GM18858 (cell line): Measurements from ENCODE around the gene GHRHR.

Experiments
- ATAC-seq: cut with Tn5 transposase; IDR thresholded peaks from one replicate; pipeline ENCODE4 v1.9.1; 2021; ENCODE audit not compliant: unreplicated experiment

GHRHR gene

DNA sequence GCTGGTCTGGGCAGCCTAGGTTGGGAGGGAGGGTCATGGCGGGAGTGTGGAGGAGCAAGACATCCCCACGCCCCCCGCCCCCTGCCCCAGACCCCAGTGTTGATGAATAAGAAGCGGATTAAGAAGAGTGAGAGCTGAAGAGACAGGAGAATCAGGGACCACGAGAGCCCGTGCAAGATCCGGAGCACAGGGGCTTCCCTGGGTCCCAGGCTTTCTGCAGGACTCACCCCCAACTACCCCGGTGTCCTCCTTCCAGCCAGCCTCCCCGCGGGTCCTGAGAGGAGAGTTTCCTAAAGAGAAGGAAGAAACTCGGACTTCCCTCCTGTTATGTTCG is 20.1 kb downstream of the GHRHR start:
- ATAC-seq = no peak

- ATAC-seq = no peak
These were observed 20.8 kb downstream of the GHRHR start for GRCh38 chr7:30984359-30985107.

DNA sequence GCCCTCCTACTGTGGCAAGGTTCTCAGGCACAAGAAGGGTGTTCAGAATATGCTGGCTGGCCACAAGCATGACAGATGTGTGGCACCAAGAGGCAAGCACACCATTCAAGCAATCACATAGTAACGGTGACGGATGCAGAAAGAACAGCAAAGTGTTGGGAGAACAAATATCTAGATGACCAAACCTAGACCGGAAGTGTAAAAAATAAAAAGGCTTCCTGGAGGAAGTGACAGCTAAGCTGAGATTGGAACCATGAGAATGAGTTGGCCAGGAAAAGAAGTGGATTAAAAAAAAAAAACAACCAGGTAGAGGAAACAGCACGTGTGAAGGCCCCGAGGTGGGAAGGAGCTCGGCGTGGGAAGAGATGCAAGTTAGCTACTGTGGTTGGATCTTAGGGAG is 22.0 kb downstream of the GHRHR start:
- no peak for ATAC-seq

DNA sequence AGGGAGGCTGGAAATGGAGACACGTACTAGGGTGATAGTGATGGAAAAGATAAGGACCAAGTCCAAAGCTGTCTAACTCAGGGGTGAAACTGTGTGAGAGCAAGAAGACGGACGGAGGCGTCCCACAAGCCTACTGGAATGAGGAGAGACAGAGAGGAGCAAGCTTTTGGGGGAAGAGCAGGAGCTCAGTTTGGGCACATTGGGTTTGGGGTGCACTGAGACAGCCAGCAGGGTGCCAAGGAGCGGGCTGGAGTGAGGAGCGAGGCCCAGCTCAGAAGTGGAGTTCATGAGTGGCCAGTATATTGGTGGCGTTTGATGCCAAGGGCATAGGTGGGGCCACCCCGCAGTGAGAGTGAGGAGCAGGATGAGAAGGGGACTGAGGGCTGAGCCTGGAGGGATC is 22.6 kb downstream of the GHRHR start:
- ATAC-seq = no peak

GRCh38 chr7:30986738-30987137 is 23.0 kb downstream of the GHRHR start:
- no peak for ATAC-seq

GRCh38 chr7:30987178-30987577 is 23.4 kb downstream of the GHRHR start:
- no peak for ATAC-seq

GRCh38 chr7:30987936-30988335 is 24.2 kb downstream of the GHRHR start:
- no peak for ATAC-seq

DNA sequence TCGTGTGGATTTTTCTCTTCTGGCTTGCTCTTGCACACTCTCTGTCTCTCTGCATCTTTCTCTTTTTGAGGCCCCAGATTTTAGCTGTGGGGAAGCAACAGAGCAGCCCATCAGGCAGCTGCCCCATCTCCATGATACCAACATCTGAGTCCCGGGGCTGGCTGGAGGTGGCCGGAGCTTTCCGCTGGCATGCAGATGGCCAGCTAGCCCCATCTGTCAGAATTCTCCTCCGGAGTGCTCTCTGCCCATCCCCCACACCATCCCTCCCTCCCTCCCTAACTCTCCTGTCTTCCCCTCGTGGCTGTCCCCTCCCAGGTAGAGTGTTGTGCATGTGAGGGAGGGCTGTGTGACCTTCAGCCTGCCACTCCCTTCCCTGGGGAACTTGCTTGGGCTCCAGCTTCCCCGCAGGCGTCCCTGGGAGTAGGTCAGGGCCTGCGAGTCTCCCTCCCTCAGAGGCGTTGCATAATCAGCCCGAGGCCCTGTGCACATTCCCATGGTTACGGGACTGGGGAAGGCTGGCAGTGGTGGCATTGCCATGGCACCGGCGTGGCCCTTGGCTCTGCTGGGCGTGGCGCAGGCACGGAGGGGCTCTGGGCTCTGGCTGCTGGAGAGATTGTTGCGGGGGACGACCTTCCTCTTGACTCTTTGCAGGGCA is 24.7 kb downstream of the GHRHR start:
- no peak for ATAC-seq

- no peak for ATAC-seq
These were observed 25.5 kb downstream of the GHRHR start for GRCh38 chr7:30989008-30989823.

GRCh38 chr7:30989824-30990672 is 26.3 kb downstream of the GHRHR start:
- ATAC-seq = no peak

DNA sequence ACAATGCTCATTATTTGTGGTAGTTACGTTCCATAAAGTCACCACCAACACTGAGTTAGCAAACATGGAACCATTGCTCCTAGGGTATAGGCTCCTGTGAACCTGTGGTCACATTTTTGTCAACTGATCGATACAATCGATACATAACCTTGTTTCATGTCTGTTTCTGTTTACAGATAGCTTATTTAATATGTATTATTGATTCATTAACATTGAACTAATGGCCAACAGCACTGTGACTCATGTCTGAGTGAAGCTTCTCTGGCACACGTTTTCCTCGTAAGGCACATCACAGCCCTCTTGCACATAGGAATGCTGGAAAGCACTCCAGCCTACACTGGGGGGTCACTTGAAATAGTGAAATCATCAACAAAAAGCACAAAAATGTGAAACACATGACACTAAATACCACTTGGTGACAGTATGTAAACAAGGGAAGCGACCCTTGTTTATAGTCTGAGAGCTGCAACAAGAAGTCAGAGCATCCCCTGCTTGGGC is 27.0 kb downstream of the GHRHR start:
- no peak for ATAC-seq

- ATAC-seq = no peak
These were observed 28.7 kb downstream of the GHRHR start for GRCh38 chr7:30992414-30992813.

- ATAC-seq = no peak
These were observed 30.7 kb downstream of the GHRHR start for GRCh38 chr7:30994206-30995100.

GRCh38 chr7:30995536-30995935 is 31.8 kb downstream of the GHRHR start:
- no peak for ATAC-seq

GRCh38 chr7:30996256-30996655 is 32.5 kb downstream of the GHRHR start:
- no peak for ATAC-seq

GRCh38 chr7:30996883-30997282 is 33.1 kb downstream of the GHRHR start:
- no peak for ATAC-seq

DNA sequence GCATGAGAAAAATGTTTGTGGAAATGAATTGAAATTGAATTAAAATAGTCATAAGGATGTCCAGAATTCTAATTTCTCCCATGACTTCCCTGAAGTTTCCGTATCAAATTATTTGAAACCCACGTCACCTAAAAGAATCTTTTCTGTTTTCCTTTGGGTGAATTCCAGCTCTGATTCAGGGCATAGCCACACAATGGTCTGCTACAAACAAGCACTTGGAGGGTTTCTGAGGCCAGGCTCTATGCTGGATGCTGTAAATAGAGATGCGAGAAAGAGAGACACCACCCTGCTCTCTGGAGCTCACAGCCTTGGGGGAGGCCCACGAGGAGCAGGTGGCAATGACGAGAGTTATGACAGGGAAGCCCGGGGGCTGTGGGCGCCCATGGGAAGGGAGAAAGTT is 33.6 kb downstream of the GHRHR start:
- no peak for ATAC-seq

DNA sequence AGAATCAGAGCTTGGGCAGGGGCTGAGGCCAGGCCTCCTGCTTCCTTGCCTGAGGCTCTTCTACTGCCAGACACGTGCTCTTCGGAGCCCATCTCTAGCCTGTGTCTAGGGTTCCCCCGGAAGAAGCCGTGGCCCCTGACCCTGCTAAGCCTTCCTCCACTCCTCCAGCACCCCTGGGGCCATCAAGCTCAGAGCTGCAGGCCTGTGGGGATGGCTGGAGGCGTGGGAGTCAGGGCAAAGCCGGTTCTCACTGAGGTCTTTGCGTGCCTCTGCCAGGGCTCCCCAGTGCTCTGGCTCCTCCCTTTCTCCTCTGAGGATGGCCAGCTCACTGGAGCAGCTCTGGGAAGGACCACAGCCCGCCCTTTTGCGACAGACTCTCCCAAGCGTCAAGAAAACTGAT is 34.4 kb downstream of the GHRHR start:
- ATAC-seq = no peak

GRCh38 chr7:31000161-31000693 is 36.5 kb downstream of the GHRHR start:
- ATAC-seq = no peak

DNA sequence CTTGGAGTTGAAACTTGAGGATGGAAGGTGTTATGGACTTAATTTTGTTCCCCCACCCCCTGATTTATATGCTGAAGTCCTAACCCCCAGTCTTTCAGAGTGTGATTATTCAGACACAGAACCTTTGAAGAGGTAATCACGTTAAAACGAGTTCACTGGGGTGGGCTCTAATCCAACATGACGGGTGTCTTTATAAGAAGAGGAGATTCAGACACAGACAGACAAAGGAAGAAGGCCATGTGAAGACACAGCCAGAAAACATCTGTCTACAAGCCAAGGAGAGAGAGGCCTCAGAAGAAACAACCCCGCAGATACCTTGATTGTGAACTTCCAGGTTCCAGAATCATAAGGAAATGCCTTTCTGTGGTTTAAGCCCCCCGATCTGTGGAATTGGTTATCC is 37.0 kb downstream of the GHRHR start:
- no peak for ATAC-seq
